ENCODE results near the gene NDE1. TPM values are rescaled to one million over a fixed set of nuclear protein-coding genes. Genes with fewer than 3 reads are reported as not detected.
"Not testable (repeated sequence)": the region's sequence is repeated elsewhere in the genome, so short reads cannot be mapped to it uniquely, and the experiment has no call there.

NDE1 gene
- total RNA-seq, 2 donors from 2014 or later: 11.2 to 37.9 TPM

- intact Hi-C loops (cut with DNase I): no loop called here
- Histone ChIP-seq H3K27me3 (no peaks in the 10 kb centered on the region), H3K27ac (no peak overlapping the region), H3K9me3 (no peaks in the 10 kb centered on the region), H3K4me1 (no peaks in the 10 kb centered on the region), H3K4me3 (no peak overlapping the region), H3K36me3 (replicated peaks in 1 of 2; ENCODE audit: insufficient read depth in 1 of 2, low read depth in 2 of 2) (no peaks in the 10 kb centered on the region)
- WGBS, 2 donors: 94 to 95% methylated on average over 5 of the region's 5 CpGs
- TF ChIP-seq POLR2A (IDR thresholded peaks at IDR 0.05) (no peak), CTCF (IDR thresholded peaks at IDR 0.05) (no peak)
- DNase-seq: no peak
- ATAC-seq: no peak
Measured at GRCh38 chr16:15658556-15658955, 8.5 kb downstream of the NDE1 start.

GRCh38 chr16:15660203-15660601 lies 10.2 kb downstream of the NDE1 start:
- H3K36me3 ChIP-seq (replicated peaks in 1 of 2; ENCODE audit: insufficient read depth in 1 of 2, low read depth in 2 of 2): no peaks in the 10 kb centered on the region
- intact Hi-C loops (cut with DNase I): no loop called here
- H3K4me1 ChIP-seq: no peaks in the 10 kb centered on the region
- DNase-seq: no peak
- ATAC-seq: no peak
- 89 to 91% methylated on average over 5 of the region's 5 CpGs for WGBS, 2 donors
- no peak overlapping the region for H3K27ac ChIP-seq
- no peak overlapping the region for H3K4me3 ChIP-seq
- TF ChIP-seq POLR2A (IDR thresholded peaks at IDR 0.05) (no peak), CTCF (IDR thresholded peaks at IDR 0.05) (no peak)
- H3K27me3 ChIP-seq: no peaks in the 10 kb centered on the region
- H3K9me3 ChIP-seq: no peaks in the 10 kb centered on the region

- intact Hi-C loops (cut with DNase I): no loop called here
- Histone ChIP-seq H3K4me3 (no peak overlapping the region), H3K27me3 (no peaks in the 10 kb centered on the region), H3K27ac (no peak overlapping the region), H3K9me3 (no peaks in the 10 kb centered on the region), H3K36me3 (replicated peaks in 1 of 2; ENCODE audit: insufficient read depth in 1 of 2, low read depth in 2 of 2) (peaks cover 0 to 11% of the 10 kb centered on the region in 2 donors), H3K4me1 (no peaks in the 10 kb centered on the region)
- ATAC-seq (no peak), DNase-seq (no peak)
- TF ChIP-seq CTCF (IDR thresholded peaks at IDR 0.05) (no peak), POLR2A (IDR thresholded peaks at IDR 0.05) (no peak)
Measured at GRCh38 chr16:15665107-15665506, 15.1 kb downstream of the NDE1 start.

- DNase-seq (no peak), ATAC-seq (no peak)
- H3K4me1 ChIP-seq: no peaks in the 10 kb centered on the region
- no peaks in the 10 kb centered on the region for H3K27me3 ChIP-seq
- intact Hi-C loops (cut with DNase I): no loop called here
- H3K36me3 ChIP-seq (replicated peaks in 1 of 2; ENCODE audit: insufficient read depth in 1 of 2, low read depth in 2 of 2): peaks cover 0 to 12% of the 10 kb centered on the region in 2 donors
- no peak overlapping the region for H3K27ac ChIP-seq
- no peak overlapping the region for H3K4me3 ChIP-seq
- no peaks in the 10 kb centered on the region for H3K9me3 ChIP-seq
- 88 to 91% methylated on average over 18 of the region's 18 CpGs for WGBS, 2 donors
- TF ChIP-seq POLR2A (IDR thresholded peaks at IDR 0.05) (no peak), CTCF (IDR thresholded peaks at IDR 0.05) (no peak)
Measured at GRCh38 chr16:15667091-15667742, 17.2 kb downstream of the NDE1 start.

- no peak for TF ChIP-seq CTCF (IDR thresholded peaks at IDR 0.05)
- no peak for TF ChIP-seq POLR2A (IDR thresholded peaks at IDR 0.05)
- Histone ChIP-seq H3K9me3 (no peaks in the 10 kb centered on the region), H3K27ac (no peak overlapping the region), H3K36me3 (replicated peaks in 1 of 2; ENCODE audit: insufficient read depth in 1 of 2, low read depth in 2 of 2) (peaks cover 0 to 9% of the 10 kb centered on the region in 2 donors), H3K27me3 (no peaks in the 10 kb centered on the region), H3K4me3 (no peak overlapping the region), H3K4me1 (no peaks in the 10 kb centered on the region)
- intact Hi-C loops (cut with DNase I): no loop called here
- WGBS, 2 donors: 94 to 95% methylated on average over 8 of the region's 8 CpGs
- DNase-seq: no peak
- ATAC-seq: no peak
Measured at GRCh38 chr16:15671530-15672117, 21.6 kb downstream of the NDE1 start.

- intact Hi-C loops (cut with DNase I); H3K9me3 ChIP-seq; H3K36me3 ChIP-seq (replicated peaks in 1 of 2; ENCODE audit: insufficient read depth in 1 of 2, low read depth in 2 of 2); H3K4me3 ChIP-seq; DNase-seq; H3K4me1 ChIP-seq; H3K27me3 ChIP-seq; ATAC-seq: not testable (repeated sequence)
- H3K27ac ChIP-seq: peak overlapping the region in 2 of 4 donors; percentile 41 to 63
- WGBS, 2 donors: 91 to 94% methylated on average over 10 of the region's 10 CpGs
Measured at GRCh38 chr16:15672127-15672513, 22.1 kb downstream of the NDE1 start.
